GM19351 (cell line): Measurements from ENCODE around the gene FAM118B.
"Not testable (repeated sequence)": the region's sequence is repeated elsewhere in the genome, so short reads cannot be mapped to it uniquely, and the experiment has no call there.

Source experiments
- ATAC-seq: cut with Tn5 transposase; IDR thresholded peaks from one replicate; pipeline ENCODE4 v1.9.1; 2021; ENCODE audit warnings: mild to moderate bottlenecking, moderate library complexity; ENCODE audit not compliant: unreplicated experiment

FAM118B gene

DNA sequence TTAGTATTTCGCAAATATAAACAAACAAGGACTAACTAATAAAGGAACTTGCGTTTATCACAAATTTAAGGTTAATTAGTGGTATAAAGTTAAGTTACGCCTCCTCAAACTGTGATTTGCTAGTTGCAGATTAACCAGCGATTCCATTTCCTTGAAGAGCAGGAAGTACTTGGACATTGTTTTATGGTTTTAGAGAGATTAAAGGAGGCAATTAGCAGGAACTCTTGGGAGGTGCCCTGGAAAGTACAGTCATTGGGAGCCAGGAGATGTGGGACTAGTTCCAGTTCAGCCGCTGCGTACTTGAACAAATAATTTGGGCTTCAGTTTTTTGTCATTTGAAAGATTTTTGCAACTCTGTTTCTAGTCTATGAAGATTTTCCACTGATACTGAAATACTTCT lies 3.3 kb downstream of the FAM118B start:
- ATAC-seq, result no peak

- ATAC-seq, result no peak
Observed at GRCh38 chr11:126216526-126217305, 5.1 kb downstream of the FAM118B start.

GRCh38 chr11:126217491-126217890 lies 5.9 kb downstream of the FAM118B start:
- no peak for ATAC-seq

- no peak for ATAC-seq
Observed at GRCh38 chr11:126219547-126219946, 8.0 kb downstream of the FAM118B start.

- ATAC-seq, result no peak
Observed at GRCh38 chr11:126224647-126225294, 13.2 kb downstream of the FAM118B start.

GRCh38 chr11:126225295-126225665 lies 13.7 kb downstream of the FAM118B start:
- no peak for ATAC-seq

DNA sequence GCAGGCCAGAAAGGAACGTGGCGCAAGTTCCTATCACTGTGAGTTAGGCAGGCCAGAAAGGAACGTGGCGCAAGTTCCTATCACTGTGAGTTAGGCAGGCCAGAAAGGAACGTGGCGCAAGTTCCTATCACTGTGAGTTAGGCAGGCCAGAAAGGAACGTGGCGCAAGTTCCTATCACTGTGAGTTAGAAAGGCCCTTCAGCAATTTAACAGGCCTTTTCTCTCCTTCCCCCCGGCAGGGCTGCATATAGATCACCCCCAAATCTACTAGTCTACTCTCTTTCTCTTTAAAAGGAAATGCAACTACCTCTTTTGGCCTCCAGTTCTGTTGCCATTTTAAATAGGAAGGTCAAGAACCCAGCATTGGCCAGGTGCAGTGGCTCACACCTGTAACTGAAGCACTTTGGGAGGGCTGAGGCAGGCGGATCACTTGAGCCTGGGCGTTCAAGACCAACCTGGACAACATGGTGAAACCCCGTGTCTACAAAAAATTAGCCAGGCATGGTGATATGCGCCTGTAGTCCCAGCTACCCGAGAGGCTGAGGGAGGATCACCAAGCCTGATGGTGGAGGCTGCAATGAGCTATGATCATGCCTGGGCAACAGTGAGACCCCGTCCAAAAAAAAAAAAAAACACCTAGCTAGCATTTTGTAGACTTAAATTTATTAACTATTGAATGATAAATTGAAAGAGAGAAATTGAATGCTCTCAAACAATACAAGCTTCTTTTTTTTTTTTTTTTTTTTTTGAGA lies 14.9 kb downstream of the FAM118B start:
- no peak for ATAC-seq

GRCh38 chr11:126229858-126230540 lies 18.4 kb downstream of the FAM118B start:
- no peak for ATAC-seq

DNA sequence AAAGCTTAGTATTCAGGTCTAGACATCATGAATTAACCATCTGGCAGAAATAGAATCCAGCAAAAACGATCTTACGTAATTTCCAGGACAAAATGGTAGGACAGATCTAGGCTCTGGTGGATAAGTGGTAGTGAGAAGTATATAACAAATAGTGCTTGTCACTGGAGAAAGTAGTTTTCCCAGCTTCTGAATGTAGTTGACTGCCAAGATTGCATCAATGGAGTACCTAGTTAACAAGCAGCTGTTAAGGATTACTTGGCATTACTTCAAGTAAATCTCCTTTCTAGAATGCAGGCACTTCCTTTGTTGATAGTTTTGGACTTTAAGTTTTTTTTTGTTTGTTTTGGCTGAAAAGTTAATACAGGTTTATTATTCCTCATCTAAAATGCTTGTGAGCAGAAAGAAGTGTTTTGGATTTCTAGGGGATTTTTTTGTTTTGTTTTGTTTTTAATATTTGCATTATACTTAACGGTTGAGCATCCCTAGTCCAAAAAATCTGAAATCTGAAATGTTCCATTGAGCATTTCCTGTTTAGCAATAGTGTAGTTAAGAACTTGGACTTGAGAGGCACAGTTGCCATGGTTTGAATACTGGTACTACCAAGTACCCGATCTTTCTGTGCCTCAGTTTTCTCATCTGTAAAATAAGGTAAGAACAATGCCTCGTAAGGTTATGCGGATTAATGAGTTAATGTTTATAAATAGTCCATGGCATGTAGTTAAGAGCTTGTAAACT lies 20.3 kb downstream of the FAM118B start:
- ATAC-seq, result no peak

- ATAC-seq, result no peak
Observed at GRCh38 chr11:126232683-126233082, 21.1 kb downstream of the FAM118B start.

- no peak for ATAC-seq
Observed at GRCh38 chr11:126233391-126233790, 21.8 kb downstream of the FAM118B start.

DNA sequence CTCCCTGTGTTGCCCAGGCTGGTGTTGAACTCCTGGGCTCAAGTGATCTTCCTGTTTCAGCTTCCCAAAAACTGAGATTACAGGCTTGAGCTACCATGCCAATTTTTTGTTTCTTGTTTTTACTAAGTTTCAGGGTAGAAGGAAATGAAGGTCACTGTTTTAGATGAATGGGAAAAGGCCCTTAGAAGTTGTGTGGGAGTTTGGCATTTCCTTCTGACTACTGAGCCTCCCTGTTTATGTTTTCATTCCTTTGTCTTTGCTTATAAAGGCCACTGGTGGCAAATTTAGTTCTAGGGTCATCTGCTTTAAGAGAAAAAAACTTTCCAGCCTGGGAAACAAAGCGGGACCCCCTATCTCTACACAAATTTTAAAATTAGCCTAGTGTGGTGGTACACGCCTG lies 35.1 kb downstream of the FAM118B start:
- ATAC-seq, result no peak

DNA sequence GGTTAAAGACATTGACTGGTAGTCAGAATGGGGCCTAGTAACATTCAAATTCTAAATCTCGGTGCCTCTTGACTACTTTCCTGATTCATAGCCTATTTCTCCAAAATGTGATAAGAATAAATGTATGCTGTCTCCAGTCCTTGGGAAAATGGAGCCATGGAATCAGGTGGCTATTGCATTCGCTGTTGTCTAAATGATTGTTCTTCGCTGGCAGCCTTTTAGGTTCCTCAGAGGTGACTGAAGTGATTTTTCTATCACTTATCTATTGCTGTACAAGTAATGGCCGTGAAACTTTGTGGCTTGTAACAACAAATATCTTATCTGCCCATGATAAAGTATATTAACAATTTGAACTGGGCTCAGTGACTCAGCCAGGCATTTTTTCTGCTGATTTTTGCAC lies 41.7 kb downstream of the FAM118B start:
- ATAC-seq, result no peak

DNA sequence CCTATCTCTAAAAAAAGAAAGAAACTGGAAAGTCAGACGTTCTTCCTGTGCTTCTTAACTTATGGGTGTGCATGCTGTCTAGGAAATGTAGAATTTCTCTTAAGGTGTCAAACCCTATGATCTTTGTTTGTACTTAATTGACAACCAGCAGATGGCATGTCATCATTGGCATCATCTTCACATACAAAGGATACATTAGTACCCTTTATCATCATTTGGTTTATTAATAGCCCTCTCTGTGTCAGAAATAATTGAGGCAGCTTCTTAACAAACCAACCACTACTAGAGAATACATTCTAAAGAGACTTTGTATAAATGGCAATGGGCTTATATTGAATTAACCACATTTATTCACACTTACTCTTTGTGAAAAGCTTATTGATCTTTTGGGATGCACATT lies 43.2 kb downstream of the FAM118B start:
- no peak for ATAC-seq

- ATAC-seq, result not testable (repeated sequence)
Observed at GRCh38 chr11:126255507-126255906, 43.9 kb downstream of the FAM118B start.

- ATAC-seq, result no peak
Observed at GRCh38 chr11:126256216-126256615, 44.6 kb downstream of the FAM118B start.

DNA sequence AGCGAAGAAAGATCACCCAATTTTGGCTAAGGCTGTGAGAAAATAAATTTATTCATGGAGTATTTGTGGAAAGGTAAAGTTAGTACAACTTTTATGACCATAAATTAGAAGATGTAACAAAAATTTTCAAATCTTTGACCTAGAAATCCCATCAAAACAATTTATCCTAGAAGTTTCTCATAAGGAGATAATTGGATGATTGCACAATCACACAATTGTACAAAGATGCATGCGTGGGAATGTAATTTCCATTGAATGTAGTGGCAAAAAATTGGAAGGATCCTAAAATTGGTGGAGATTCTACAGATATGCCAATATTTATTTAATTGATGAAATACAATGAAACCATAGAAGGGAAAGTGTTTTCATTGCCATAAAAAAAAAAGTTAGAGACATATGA lies 45.6 kb downstream of the FAM118B start:
- ATAC-seq, result no peak

- no peak for ATAC-seq
Observed at GRCh38 chr11:126257764-126258163, 46.2 kb downstream of the FAM118B start.

DNA sequence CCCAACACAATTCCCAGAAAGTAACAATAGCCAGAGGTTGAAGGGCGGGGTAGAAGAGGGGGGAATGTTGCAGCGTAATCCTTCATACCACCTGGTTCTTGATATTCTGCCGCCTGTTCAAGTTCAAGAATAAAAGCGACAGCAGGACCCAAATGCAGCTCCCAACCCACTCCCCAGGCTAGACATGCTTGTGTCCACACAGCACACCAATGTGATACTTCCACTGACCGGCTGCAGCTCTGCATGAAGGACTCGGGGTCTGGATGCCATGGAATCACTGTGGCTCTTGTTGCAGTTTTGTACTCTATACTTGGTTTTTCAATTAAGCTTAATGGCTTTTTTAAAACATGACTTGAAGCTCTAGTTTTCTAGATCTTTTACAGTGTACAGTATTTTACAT lies 50.6 kb downstream of the FAM118B start:
- no peak for ATAC-seq

DNA sequence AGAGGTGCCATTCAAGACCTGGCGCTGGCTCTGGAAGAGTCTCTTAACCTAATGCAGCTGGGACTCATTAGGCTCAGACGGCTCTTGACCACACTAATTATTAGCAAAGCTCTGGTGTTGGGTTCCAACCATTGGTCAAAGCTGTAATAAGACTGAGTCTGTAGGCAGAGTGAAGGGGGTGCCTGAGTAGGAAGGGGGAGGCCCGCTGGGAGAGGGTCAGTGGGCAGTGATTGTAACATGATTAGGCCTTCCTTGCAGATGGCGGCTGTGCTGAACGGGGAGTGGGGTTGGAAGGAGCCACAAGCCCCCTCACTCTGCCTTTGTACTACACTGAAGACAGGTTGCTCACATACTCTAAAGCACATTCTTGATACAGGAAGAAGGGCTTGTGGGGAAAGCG lies 51.9 kb downstream of the FAM118B start:
- ATAC-seq, result no peak

- no peak for ATAC-seq
Observed at GRCh38 chr11:126265811-126266210, 54.2 kb downstream of the FAM118B start.
